Measurements from ENCODE around the gene ATP5IF1. TPM values are rescaled to one million over a fixed set of nuclear protein-coding genes. Genes with fewer than 3 reads are reported as not detected.

The ATP5IF1 gene
- total and polyA plus RNA-seq, 9 of the 15 experiments (the other 6 are each of a cell fraction or from before 2014, with no cell fraction given) = 292 to 1,422 (median 388) TPM

DNA sequence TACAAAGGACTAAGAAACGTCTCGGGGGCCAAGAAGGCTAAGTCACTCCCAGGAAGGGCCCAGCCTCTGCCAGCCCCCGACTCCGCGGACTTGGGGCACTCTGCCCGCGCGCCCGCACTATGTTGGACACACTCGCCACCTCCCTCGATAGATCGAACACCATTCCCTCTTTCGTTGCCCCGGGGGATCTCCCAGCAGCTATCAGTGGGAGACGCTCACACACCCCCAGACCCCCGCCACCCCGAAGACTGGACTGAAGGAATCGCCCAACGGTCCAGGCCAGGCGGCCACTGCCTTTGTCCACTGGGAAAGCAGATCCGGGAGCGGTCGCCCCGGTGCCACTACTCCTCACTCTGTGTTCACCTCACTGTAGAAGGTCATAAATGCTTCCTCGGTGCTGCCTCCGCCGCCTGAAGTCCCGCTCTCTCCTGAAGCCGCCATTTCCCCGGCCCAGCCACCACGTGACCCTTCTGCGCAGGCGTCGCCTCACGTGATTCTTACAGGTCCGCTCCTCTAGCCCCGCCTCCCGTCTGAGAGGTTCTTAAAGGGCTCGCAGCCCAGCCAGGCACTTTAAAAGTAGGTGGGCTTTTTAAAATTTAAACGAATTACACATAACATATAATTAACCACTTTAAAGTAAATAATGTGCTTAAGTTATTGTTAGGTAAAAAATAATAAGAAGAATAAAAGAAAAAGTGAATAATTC is 3.2 kb upstream of the ATP5IF1 start, which contains the start of gene DNAJC8 (continued):
- TF ChIP-seq, protein P1, sequence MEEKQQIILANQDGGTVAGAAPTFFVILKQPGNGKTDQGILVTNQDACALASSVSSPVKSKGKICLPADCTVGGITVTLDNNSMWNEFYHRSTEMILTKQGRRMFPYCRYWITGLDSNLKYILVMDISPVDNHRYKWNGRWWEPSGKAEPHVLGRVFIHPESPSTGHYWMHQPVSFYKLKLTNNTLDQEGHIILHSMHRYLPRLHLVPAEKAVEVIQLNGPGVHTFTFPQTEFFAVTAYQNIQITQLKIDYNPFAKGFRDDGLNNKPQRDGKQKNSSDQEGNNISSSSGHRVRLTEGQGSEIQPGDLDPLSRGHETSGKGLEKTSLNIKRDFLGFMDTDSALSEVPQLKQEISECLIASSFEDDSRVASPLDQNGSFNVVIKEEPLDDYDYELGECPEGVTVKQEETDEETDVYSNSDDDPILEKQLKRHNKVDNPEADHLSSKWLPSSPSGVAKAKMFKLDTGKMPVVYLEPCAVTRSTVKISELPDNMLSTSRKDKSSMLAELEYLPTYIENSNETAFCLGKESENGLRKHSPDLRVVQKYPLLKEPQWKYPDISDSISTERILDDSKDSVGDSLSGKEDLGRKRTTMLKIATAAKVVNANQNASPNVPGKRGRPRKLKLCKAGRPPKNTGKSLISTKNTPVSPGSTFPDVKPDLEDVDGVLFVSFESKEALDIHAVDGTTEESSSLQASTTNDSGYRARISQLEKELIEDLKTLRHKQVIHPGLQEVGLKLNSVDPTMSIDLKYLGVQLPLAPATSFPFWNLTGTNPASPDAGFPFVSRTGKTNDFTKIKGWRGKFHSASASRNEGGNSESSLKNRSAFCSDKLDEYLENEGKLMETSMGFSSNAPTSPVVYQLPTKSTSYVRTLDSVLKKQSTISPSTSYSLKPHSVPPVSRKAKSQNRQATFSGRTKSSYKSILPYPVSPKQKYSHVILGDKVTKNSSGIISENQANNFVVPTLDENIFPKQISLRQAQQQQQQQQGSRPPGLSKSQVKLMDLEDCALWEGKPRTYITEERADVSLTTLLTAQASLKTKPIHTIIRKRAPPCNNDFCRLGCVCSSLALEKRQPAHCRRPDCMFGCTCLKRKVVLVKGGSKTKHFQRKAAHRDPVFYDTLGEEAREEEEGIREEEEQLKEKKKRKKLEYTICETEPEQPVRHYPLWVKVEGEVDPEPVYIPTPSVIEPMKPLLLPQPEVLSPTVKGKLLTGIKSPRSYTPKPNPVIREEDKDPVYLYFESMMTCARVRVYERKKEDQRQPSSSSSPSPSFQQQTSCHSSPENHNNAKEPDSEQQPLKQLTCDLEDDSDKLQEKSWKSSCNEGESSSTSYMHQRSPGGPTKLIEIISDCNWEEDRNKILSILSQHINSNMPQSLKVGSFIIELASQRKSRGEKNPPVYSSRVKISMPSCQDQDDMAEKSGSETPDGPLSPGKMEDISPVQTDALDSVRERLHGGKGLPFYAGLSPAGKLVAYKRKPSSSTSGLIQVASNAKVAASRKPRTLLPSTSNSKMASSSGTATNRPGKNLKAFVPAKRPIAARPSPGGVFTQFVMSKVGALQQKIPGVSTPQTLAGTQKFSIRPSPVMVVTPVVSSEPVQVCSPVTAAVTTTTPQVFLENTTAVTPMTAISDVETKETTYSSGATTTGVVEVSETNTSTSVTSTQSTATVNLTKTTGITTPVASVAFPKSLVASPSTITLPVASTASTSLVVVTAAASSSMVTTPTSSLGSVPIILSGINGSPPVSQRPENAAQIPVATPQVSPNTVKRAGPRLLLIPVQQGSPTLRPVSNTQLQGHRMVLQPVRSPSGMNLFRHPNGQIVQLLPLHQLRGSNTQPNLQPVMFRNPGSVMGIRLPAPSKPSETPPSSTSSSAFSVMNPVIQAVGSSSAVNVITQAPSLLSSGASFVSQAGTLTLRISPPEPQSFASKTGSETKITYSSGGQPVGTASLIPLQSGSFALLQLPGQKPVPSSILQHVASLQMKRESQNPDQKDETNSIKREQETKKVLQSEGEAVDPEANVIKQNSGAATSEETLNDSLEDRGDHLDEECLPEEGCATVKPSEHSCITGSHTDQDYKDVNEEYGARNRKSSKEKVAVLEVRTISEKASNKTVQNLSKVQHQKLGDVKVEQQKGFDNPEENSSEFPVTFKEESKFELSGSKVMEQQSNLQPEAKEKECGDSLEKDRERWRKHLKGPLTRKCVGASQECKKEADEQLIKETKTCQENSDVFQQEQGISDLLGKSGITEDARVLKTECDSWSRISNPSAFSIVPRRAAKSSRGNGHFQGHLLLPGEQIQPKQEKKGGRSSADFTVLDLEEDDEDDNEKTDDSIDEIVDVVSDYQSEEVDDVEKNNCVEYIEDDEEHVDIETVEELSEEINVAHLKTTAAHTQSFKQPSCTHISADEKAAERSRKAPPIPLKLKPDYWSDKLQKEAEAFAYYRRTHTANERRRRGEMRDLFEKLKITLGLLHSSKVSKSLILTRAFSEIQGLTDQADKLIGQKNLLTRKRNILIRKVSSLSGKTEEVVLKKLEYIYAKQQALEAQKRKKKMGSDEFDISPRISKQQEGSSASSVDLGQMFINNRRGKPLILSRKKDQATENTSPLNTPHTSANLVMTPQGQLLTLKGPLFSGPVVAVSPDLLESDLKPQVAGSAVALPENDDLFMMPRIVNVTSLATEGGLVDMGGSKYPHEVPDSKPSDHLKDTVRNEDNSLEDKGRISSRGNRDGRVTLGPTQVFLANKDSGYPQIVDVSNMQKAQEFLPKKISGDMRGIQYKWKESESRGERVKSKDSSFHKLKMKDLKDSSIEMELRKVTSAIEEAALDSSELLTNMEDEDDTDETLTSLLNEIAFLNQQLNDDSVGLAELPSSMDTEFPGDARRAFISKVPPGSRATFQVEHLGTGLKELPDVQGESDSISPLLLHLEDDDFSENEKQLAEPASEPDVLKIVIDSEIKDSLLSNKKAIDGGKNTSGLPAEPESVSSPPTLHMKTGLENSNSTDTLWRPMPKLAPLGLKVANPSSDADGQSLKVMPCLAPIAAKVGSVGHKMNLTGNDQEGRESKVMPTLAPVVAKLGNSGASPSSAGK (IDR thresholded peaks at IDR 0.05) = peak; percentile 75
- TF ChIP-seq HCFC1 (IDR thresholded peaks at IDR 0.05; ENCODE audit: low read depth, low read length) (peak; percentile 71), CTBP1 (IDR thresholded peaks at IDR 0.05; ENCODE audit: borderline replicate concordance) (peak; percentile 52; the same call in 1 of the 2 replicates), ZNF197 (CRISPR knock-in tag; IDR thresholded peaks at IDR 0.05; ENCODE audit: low read depth) (no peak), ZFP1 (CRISPR knock-in tag; IDR thresholded peaks at IDR 0.05) (no peak), POLR2B (IDR thresholded peaks at IDR 0.05; ENCODE audit: low read depth, partially characterized antibody) (peak; percentile 88)
- TF ChIP-seq, protein P2, sequence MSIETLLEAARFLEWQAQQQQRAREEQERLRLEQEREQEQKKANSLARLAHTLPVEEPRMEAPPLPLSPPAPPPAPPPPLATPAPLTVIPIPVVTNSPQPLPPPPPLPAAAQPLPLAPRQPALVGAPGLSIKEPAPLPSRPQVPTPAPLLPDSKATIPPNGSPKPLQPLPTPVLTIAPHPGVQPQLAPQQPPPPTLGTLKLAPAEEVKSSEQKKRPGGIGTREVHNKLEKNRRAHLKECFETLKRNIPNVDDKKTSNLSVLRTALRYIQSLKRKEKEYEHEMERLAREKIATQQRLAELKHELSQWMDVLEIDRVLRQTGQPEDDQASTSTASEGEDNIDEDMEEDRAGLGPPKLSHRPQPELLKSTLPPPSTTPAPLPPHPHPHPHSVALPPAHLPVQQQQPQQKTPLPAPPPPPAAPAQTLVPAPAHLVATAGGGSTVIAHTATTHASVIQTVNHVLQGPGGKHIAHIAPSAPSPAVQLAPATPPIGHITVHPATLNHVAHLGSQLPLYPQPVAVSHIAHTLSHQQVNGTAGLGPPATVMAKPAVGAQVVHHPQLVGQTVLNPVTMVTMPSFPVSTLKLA (conservative IDR thresholded peaks at IDR 0.05) = peak; percentile 95 to 96
- TF ChIP-seq, protein P3, sequence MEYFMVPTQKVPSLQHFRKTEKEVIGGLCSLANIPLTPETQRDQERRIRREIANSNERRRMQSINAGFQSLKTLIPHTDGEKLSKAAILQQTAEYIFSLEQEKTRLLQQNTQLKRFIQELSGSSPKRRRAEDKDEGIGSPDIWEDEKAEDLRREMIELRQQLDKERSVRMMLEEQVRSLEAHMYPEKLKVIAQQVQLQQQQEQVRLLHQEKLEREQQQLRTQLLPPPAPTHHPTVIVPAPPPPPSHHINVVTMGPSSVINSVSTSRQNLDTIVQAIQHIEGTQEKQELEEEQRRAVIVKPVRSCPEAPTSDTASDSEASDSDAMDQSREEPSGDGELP (CRISPR knock-in tag; IDR thresholded peaks at IDR 0.05; ENCODE audit: borderline replicate concordance) = peak; percentile 89
- TF ChIP-seq, protein P4, sequence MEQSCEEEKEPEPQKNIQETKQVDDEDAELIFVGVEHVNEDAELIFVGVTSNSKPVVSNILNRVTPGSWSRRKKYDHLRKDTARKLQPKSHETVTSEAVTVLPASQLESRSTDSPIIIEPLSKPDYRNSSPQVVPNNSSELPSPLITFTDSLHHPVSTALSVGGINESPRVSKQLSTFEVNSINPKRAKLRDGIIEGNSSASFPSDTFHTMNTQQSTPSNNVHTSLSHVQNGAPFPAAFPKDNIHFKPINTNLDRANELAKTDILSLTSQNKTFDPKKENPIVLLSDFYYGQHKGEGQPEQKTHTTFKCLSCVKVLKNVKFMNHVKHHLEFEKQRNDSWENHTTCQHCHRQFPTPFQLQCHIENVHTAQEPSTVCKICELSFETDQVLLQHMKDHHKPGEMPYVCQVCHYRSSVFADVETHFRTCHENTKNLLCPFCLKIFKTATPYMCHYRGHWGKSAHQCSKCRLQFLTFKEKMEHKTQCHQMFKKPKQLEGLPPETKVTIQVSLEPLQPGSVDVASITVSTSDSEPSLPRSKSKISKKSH (CRISPR knock-in tag; IDR thresholded peaks at IDR 0.05) = no peak
- TF ChIP-seq, protein P5, sequence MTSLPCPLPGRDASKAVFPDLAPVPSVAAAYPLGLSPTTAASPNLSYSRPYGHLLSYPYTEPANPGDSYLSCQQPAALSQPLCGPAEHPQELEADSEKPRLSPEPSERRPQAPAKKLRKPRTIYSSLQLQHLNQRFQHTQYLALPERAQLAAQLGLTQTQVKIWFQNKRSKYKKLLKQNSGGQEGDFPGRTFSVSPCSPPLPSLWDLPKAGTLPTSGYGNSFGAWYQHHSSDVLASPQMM (CRISPR knock-in tag; IDR thresholded peaks at IDR 0.05) = no peak

All from K562 (cell line).